IPS DF 4.7 (cell line): ENCODE results near the gene FGD2.
A peak's percentile ranks its signal among the peaks of the same experiment; 100 is the strongest.

Source experiments
- DNase-seq: peaks from one replicate; pipeline ENCODE4 v3.0.0-alpha.2; 2013; ENCODE audit warnings: low spot score; ENCODE audit errors: extremely low read depth

The FGD2 gene

DNA sequence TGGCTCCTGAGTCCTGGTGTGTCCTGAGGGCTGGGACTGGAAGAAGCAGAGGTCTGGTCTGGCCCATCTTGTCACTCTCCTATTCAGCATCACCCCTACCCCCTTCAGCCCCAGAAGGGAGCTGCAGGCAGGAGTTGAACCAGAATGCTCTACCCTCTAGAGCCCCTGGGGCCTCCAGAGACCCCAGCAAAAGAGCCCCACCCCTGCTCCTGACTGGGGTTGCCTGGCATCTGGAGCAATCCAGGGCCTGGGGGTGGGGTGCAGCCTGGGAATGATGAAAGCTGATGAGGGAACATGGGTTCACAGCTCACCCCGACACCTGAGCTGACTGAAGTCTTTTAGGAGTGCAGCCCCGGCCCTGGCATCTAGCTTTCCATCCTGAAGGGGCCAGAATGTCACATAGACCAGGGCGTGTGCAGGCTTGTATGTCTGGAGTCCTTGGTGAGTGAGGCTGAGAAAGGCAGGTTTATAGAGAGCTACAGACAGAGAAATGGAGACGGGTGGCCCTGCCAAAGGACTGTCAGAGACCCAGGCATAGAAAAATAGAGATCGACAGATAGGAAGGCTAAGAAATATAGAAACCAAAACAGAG, 12.2 kb downstream of the FGD2 start:
- no peak for DNase-seq

DNA sequence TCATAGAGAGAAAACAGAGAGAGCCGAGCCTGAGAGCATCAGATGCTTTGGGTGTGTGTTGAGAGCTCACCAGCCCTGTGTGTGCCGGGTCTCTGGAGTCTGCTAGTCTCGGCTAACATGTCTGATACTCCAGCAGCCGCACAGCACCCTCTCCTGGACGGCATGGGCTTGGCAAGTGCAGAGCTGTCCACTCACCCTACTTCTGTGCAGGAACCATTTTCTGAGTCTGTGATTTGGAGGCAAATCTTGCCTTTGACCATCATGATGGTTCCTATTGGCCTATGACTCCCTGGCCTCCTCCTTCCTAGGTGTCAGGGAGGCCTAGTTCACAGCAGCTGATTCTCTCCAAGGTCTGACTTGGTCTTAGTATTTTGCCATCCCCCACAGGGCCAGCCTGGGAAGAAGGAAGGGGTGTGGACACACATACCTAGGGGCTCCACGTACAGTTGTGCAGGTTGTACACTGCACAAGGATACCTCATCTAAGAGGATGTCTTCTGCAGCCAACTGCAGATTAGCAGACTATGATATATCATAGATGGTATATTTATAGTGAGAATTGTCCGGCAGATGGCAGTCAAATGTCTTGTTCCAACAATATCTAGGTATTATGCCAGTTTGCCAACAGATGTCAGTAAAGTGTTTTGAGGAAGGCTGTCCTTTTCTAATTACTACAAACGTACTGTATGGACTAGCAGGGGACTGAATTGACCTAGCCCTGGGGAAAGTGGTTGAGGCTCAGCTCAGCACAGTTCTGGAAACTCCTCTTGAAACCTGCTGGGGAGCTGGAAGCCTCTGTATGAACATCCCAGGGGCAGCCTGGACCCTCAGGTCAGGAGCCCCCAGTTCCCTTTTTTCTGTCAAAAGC, 13.0 kb downstream of the FGD2 start:
- peak; percentile 78 for DNase-seq

DNA sequence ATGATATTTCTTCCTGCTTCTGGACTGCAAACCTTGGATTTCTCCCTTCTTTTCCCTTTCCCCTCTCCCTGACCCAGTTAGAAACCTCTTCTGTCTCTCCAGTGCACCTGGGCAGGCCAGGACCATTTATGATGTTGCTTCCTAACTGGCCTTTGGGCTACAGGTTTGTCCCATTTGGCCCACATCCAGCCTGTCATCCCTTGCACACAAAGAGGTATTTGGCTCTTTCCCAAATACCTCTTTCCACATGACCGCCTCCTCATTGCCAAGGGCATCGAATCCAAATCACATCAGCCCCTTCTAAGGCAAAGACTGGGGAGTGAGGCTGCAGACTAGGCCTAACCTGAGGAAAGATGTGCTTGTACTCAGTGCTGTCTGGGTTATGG, 13.6 kb downstream of the FGD2 start:
- no peak for DNase-seq

- DNase-seq, result no peak
These were observed 14.9 kb downstream of the FGD2 start for GRCh38 chr6:37020381-37020780.

DNA sequence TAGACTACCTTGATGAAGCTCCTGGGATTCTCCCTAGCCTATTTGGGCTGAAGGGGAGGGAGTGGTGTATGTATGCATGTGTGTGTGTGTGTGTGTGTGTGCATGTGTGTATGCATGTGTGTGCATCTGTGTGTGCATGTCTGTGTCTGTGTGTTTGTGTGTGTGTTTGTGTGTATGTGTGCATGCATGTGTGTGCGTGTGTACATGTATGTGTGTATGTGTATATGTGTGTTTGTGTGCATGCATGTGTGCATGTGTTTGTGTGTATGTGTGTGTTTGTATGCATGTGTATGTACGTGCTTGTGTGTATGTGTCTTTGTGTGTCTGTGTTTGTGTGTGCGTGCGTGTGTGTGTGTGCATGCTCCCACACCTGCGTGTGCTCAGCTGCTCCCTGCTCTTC, 15.4 kb downstream of the FGD2 start:
- no peak for DNase-seq

- no peak for DNase-seq
These were observed 16.1 kb downstream of the FGD2 start for GRCh38 chr6:37021356-37022129.

GRCh38 chr6:37022135-37022863, 16.8 kb downstream of the FGD2 start:
- no peak for DNase-seq

DNA sequence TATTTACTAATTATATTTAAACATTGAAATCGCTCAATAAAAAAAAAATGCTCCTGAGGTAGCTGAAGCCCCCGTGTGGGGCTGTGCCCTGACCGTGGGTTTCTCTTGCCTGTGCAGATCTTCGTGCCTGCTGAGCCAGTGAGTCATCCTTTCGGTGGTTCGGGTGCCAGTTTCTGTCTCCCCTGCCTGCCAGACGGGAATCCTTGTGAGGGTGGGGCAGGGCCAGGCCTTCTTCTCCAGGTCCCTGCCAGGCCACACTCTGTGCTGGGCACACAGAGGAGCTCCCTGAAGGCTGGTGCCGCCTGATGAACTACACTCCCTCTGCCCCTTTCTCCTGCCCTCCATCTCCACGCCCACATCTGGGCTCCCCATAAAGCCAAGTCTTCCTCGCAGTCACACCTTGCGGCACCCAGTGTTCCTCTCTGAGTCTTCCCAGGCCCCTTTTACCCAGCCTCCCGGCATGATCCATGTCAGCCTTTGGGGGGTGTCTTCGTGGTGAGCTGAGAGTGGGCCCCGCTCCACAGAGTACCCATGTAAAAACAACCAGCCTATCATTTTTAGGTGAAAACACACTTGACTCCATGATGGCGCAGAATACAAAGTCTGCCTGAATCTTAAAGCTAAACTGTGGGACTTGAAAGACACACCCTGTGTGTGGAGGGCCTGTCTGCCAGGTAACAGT, 19.3 kb downstream of the FGD2 start:
- DNase-seq, result no peak

- DNase-seq, result no peak
These were observed 20.4 kb downstream of the FGD2 start for GRCh38 chr6:37025621-37026466.

- no peak for DNase-seq
These were observed 21.7 kb downstream of the FGD2 start for GRCh38 chr6:37027036-37027720.

GRCh38 chr6:37027811-37028469, 22.5 kb downstream of the FGD2 start:
- no peak for DNase-seq

DNA sequence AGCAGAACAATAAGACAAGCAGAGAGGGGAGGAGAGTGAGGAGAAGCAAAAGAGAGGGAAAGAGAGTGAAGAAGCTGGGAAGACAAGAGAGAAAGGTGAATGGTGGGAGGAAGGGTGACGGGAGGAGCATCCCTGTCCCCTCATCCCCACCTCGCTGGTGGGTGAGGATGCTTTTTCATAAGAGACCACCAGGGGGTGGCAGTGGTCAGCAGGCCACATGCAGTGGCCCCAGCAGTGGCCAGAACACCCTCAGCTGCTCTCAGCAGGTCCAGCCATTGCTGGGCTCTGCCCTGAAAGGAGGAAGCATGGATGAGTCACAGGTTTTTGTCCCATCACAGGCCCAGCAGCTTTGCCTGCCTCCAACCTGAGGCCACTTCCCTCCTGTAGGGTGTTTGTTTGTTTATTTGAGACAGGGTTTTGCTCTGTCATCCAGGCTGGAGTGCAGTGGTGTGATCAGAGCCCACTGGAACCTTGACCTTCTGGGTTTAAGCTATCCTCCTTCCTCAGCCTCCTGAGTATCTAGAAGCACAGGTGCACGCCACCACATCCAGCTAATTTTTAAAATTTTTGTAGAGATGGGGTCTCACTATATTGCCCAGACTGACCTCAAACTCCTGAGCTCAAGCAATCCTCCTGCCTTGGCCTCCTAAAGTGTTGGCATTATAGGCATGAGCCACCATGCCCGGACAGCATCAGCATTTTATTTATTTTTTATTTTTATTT, 24.0 kb downstream of the FGD2 start:
- no peak for DNase-seq

DNA sequence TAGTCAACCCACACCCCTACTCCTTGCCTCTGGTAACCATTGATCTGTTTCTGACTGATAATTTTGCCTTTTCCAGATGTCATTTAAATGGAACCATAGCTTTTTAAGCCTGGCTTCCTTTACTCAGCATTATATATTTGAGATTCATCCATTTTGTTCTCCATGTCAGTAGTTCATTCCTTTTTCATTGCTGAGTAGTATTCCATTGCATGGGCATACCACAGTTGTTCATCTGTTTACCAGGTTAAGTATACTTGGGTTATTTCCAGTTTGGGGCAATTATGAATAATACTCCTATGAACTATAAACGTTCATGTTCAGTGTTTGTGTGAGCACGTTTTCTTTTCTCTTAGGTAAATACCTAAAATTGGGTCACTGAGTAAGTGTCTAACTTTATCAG, 25.1 kb downstream of the FGD2 start:
- no peak for DNase-seq

GRCh38 chr6:37032239-37032638, 26.8 kb downstream of the FGD2 start:
- no peak for DNase-seq

- DNase-seq, result no peak
These were observed 27.8 kb downstream of the FGD2 start for GRCh38 chr6:37033255-37033654.

GRCh38 chr6:37033819-37034795, 28.7 kb downstream of the FGD2 start:
- DNase-seq, result no peak

DNA sequence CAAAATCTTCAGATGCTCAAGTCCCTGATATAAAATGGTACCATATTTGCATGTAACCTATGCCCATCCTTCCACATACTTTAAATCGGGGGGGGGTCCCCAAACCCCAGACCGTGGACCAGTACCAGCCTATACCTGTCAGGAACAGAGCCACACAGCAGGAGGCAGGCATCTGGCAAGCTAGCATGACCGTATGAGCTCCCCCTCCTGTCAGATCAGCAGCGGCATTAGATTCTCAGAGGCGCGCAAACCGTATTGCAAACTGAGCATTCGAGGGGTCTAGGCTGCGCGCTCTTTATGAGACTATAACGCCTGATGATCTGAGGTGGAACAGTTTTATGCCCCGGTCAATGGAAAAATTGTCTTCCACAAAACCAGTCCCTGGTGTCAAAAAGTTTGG, 30.7 kb downstream of the FGD2 start:
- no peak for DNase-seq
